H1 (cell line): ENCODE results near the gene HRH1. TPM values are rescaled to one million over a fixed set of nuclear protein-coding genes. Genes with fewer than 3 reads are reported as not detected.

Experiments
- CTCF ChIA-PET: fragments of 300-600 bp; sonication (Branson Sonifier 250); formaldehyde crosslinking; loops from one replicate; lab custom pipeline; 2021; ENCODE audit not compliant: partially characterized antibody; lab: Charles Lee
- POLR2A ChIA-PET: fragments of 300-600 bp; sonication (Branson Sonifier 250); formaldehyde crosslinking; loops from one replicate; lab custom pipeline; 2021; ENCODE audit warnings: inconsistent platforms; ENCODE audit not compliant: partially characterized antibody; lab: Charles Lee
- DNase-seq, 2 experiments: peaks; one replicate each; pipeline versions ENCODE4 v3.0.0 to v3.0.0-alpha.2; 2010 to 2022; ENCODE audit warnings: low spot score in 2 of 2, low read depth in 1 of 2, mixed read lengths in 1 of 2
- FAIRE-seq: peaks from 2 replicates; lab custom pipeline; 2011; peaks lifted over from hg19 to GRCh38; lab: Jason Lieb, UNC
- H2AFZ ChIP-seq: 2 replicates; pipeline ENCODE4 v1.8.1; 2012; ENCODE audit warnings: low read length, inconsistent platforms
- H2AK5ac ChIP-seq: 2 replicates; pipeline ENCODE4 v1.6.1; 2013; ENCODE audit warnings: low read depth, low read length
- H2BK120ac ChIP-seq: replicated peaks from 2 replicates; pipeline ENCODE3; 2013; ENCODE audit warnings: low read depth, low read length, inconsistent platforms
- H2BK12ac ChIP-seq: 2 replicates; pipeline ENCODE4 v1.6.1; 2013; ENCODE audit warnings: low read depth, low read length
- H2BK15ac ChIP-seq: 2 replicates; pipeline ENCODE4 v1.6.1; 2013; ENCODE audit warnings: low read length
- H2BK20ac ChIP-seq: 2 replicates; pipeline ENCODE4 v1.6.1; 2013; ENCODE audit warnings: low read length
- H2BK5ac ChIP-seq: 2 replicates; pipeline ENCODE4 v1.6.1; 2013; ENCODE audit warnings: low read depth, low read length
- H3K14ac ChIP-seq: 2 replicates; pipeline ENCODE4 v1.6.1; 2013; ENCODE audit warnings: inconsistent platforms; ENCODE audit not compliant: insufficient read length
- H3K18ac ChIP-seq: 2 replicates; pipeline ENCODE4 v1.6.1; 2013; ENCODE audit warnings: low read length; ENCODE audit errors: extremely low read depth
- H3K23ac ChIP-seq: 2 replicates; pipeline ENCODE4 v1.6.1; 2013; ENCODE audit warnings: inconsistent platforms; ENCODE audit not compliant: insufficient read length
- H3K23me2 ChIP-seq: 2 replicates; pipeline ENCODE4 v1.6.1; 2013; ENCODE audit warnings: low read depth, low read length
- H3K27ac ChIP-seq: 2 replicates; pipeline ENCODE4 v1.6.1; 2011; ENCODE audit warnings: low read depth, low read length, inconsistent platforms
- H3K27me3 ChIP-seq, 4 experiments: replicated peaks in 1 of 4; 1 replicate in 1 of 4; 2 replicates in 3 of 4; pipeline versions ENCODE4 v1.6.1 to v1.8.1; 2011 to 2013; ENCODE audit warnings: low read length in 3 of 4, mild to moderate bottlenecking in 3 of 4, inconsistent platforms in 2 of 4, mixed read lengths in 2 of 4, moderate library complexity in 1 of 4; ENCODE audit not compliant: control insufficient read depth in 3 of 4, insufficient read depth in 3 of 4; ENCODE audit errors: extremely low read depth in 1 of 4
- H3K36me3 ChIP-seq, 4 experiments: 2 replicates each; pipeline versions ENCODE4 v1.6.1 to v1.8.1; 2011 to 2013; ENCODE audit warnings: mild to moderate bottlenecking in 4 of 4, low read length in 3 of 4, moderate library complexity in 2 of 4, control low read depth in 1 of 4, inconsistent platforms in 1 of 4; ENCODE audit not compliant: insufficient read depth in 4 of 4, control insufficient read depth in 2 of 4
- H3K4ac ChIP-seq: replicated peaks from 2 replicates; pipeline ENCODE3; 2013; ENCODE audit warnings: low read length, low read depth, mixed read lengths, inconsistent platforms; ENCODE audit not compliant: insufficient read length
- H3K4me1 ChIP-seq, 4 experiments: replicated peaks in 1 of 4; 1 replicate in 1 of 4; 2 replicates in 3 of 4; pipeline versions ENCODE4 v1.6.1 to v1.8.1; 2011 to 2013; ENCODE audit warnings: low read length in 3 of 4, inconsistent platforms in 2 of 4, mixed read lengths in 1 of 4; ENCODE audit not compliant: insufficient read depth in 4 of 4, control insufficient read depth in 3 of 4
- H3K4me2 ChIP-seq, 2 experiments: 2 replicates each; pipeline versions ENCODE4 v1.6.1 to v1.8.1; 2011 to 2013; ENCODE audit warnings: low read depth in 2 of 2, low read length in 2 of 2, control low read depth in 1 of 2, inconsistent platforms in 1 of 2, mild to moderate bottlenecking in 1 of 2; ENCODE audit not compliant: insufficient read depth in 1 of 2
- H3K4me3 ChIP-seq, 4 experiments: fragments of 200-600, 300-600 bp in 1 of 4; sonication (generic), shearing (Covaris generic), sonication (Bioruptor Twin) in 1 of 4; 2 replicates each; pipeline versions ENCODE4 v1.5.1 to v1.8.1; 2011 to 2016; ENCODE audit warnings: low read length in 4 of 4, low read depth in 3 of 4, control low read depth in 2 of 4, inconsistent platforms in 2 of 4, mild to moderate bottlenecking in 2 of 4, mixed read lengths in 1 of 4, moderate library complexity in 1 of 4; ENCODE audit not compliant: insufficient read depth in 2 of 4; ENCODE audit errors: extremely low read depth in 1 of 4
- H3K56ac ChIP-seq: replicated peaks from 2 replicates; pipeline ENCODE3; 2013; ENCODE audit warnings: low read depth, mild to moderate bottlenecking, mixed read lengths, low read length, inconsistent platforms; ENCODE audit not compliant: insufficient read length
- H3K79me1 ChIP-seq: 2 replicates; pipeline ENCODE4 v1.6.1; 2013; ENCODE audit warnings: low read depth, low read length, control low read depth
- H3K79me2 ChIP-seq, 2 experiments: 2 replicates each; pipeline versions ENCODE4 v1.6.1 to v1.8.1; 2012 to 2013; ENCODE audit warnings: low read length in 2 of 2, mild to moderate bottlenecking in 2 of 2, inconsistent platforms in 1 of 2; ENCODE audit not compliant: insufficient read depth in 2 of 2, control insufficient read depth in 1 of 2
- H3K9ac ChIP-seq, 4 experiments: replicated peaks in 1 of 4; 1 replicate in 1 of 4; 2 replicates in 3 of 4; pipeline versions ENCODE4 v1.6.1 to v1.8.1; 2011 to 2013; ENCODE audit warnings: low read depth in 3 of 4, low read length in 3 of 4, control low read depth in 2 of 4, mild to moderate bottlenecking in 2 of 4, moderate library complexity in 2 of 4, inconsistent platforms in 1 of 4; ENCODE audit errors: extremely low read depth in 1 of 4
- H3K9me3 ChIP-seq, 2 experiments: 2 replicates each; pipeline versions ENCODE4 v1.6.1 to v1.8.1; 2012 to 2013; ENCODE audit warnings: mild to moderate bottlenecking in 2 of 2, moderate library complexity in 2 of 2, control low read depth in 1 of 2, inconsistent platforms in 1 of 2, low read depth in 1 of 2, low read length in 1 of 2, mixed read lengths in 1 of 2; ENCODE audit not compliant: insufficient read depth in 2 of 2
- H4K20me1 ChIP-seq, 2 experiments: replicated peaks in 1 of 2; 2 replicates each; pipeline versions ENCODE3 to v1.8.1; 2011 to 2013; ENCODE audit warnings: inconsistent platforms in 2 of 2, low read length in 2 of 2, mild to moderate bottlenecking in 1 of 2; ENCODE audit not compliant: insufficient read depth in 2 of 2, control insufficient read depth in 1 of 2
- H4K5ac ChIP-seq: 2 replicates; pipeline ENCODE4 v1.6.1; 2013; ENCODE audit warnings: low read length, low read depth, mixed read lengths, inconsistent platforms; ENCODE audit not compliant: insufficient read length
- H4K8ac ChIP-seq: 2 replicates; pipeline ENCODE4 v1.8.0; 2013; ENCODE audit warnings: mild to moderate bottlenecking, moderate library complexity, low read length, inconsistent platforms; ENCODE audit not compliant: insufficient read depth; ENCODE audit errors: extremely low read depth
- H4K91ac ChIP-seq: replicated peaks from 2 replicates; pipeline ENCODE3; 2013; ENCODE audit warnings: low read length, mixed read lengths, inconsistent platforms; ENCODE audit not compliant: insufficient read length
- BACH1 ChIP-seq: IDR thresholded peaks from 2 replicates; pipeline ENCODE4 v1.6.1; 2012; ENCODE audit warnings: low read length, improper control_type of control experiment
- CBX5 ChIP-seq: fragments of 300-800, 300-1000 bp; sonication (generic); IDR thresholded peaks from 2 replicates; pipeline ENCODE4 v1.7.1; 2016; ENCODE audit warnings: antibody characterized with exemption, low read length, low read depth
- CEBPB ChIP-seq: IDR thresholded peaks from 2 replicates; pipeline ENCODE4 v1.6.1; 2012; ENCODE audit warnings: low read depth, low read length
- CREB1 ChIP-seq: IDR thresholded peaks from 2 replicates; pipeline ENCODE4 v1.6.1; 2012; ENCODE audit warnings: inconsistent platforms
- KDM5A ChIP-seq: fragments of 200-600 bp; IDR thresholded peaks from 2 replicates; pipeline ENCODE4 v1.7.1; 2012; ENCODE audit warnings: mild to moderate bottlenecking, low read length, inconsistent platforms, mixed read lengths
- POU5F1 ChIP-seq: IDR thresholded peaks from 2 replicates; pipeline ENCODE4 v1.6.1; 2011; ENCODE audit warnings: low read depth, mild to moderate bottlenecking, low read length, moderate library complexity
- TEAD4 ChIP-seq: IDR thresholded peaks from 2 replicates; pipeline ENCODE4 v1.6.1; 2012; ENCODE audit warnings: low read depth, low read length, inconsistent platforms, mixed read lengths
- WGBS, 2 experiments: shearing (Covaris generic) in 1 of 2; methylation state at CpG; one replicate each; pipeline versions ENCODE4 v1.1.6 to v1.1.7; 2013 to 2015; ENCODE audit warnings: low lambda C conversion rate in 2 of 2, mixed read lengths in 2 of 2, inconsistent platforms in 1 of 2, low coverage in 1 of 2, missing lambda C conversion rate in 1 of 2; ENCODE audit not compliant: insufficient replicate concordance in 2 of 2, insufficient coverage in 1 of 2, insufficient read length in 1 of 2; ENCODE audit errors: extremely low coverage in 1 of 2, missing lambda C conversion rate in 1 of 2; 5-methylcytosine and 5-hydroxymethylcytosine counted together
- polyA plus RNA-seq, 7 experiments: library from polyadenylated mRNA; depleted of rRNA in 3 of 7; stranded (reverse) in 5 of 7; unstranded in 2 of 7; fragments of >200 nt in 5 of 7; fragments of 200-250 nt in 2 of 7; gene quantifications; 1 replicate in 5 of 7; 2 replicates in 1 of 7; 4 replicates in 1 of 7; pipeline versions ENCODE4 v1.2.1 to v1.2.3, GENCODE V29; 2011 to 2013; ENCODE audit warnings: missing spikeins in 2 of 7, mixed read lengths in 2 of 7
- total RNA-seq: library from RNA; stranded (reverse); fragmentation: NEBNext Ultra II Directional; extraction: Animal tissue kit (Norgen Biotek cat#: 25700); gene quantifications from 2 replicates; pipeline ENCODE4 v1.2.1, GENCODE V29; 2021

HRH1 gene
- total and polyA plus RNA-seq, 2 of the 8 experiments (the other 6 are each of a cell fraction or from before 2014, with no cell fraction given), result 0.11 TPM; not detected in 1

DNA sequence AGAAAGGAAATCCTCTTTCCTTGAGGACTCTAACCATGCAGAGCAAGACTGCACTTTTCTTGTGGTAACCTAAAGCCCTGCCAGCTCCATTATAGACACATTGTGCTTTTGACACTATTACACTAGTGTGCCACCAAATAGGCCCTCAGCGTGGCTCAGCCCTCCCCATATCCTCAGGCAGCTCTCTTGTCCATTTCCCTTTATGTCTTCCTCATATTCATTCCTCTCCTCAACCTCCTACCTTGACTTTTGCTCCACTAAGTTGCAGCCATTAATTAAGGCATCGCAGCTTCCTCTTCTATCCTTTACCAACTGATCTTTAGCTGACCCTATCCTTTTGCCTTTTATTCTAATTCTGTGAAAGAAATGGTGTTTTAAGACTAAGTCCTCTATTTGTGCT, 121.6 kb downstream of the HRH1 start:
- CTCF ChIA-PET, result interaction anchor here (0.8 kb wide), 1 partner anchor 11 kb away, joined by 3 read pairs; no protein-coding TSS in a partner anchor
- H3K79me1 ChIP-seq, result peaks cover 9% of the 10 kb centered on the region
- H3K4me2 ChIP-seq, result no peak overlapping the region
- H3K27me3 ChIP-seq, result no peaks in the 10 kb centered on the region
- no peak overlapping the region for H2BK15ac ChIP-seq
- no peak overlapping the region for H4K91ac ChIP-seq
- H2BK20ac ChIP-seq, result no peak overlapping the region
- DNase-seq, result no peak
- TF ChIP-seq BACH1 (no peak), CREB1 (no peak), POU5F1 (no peak), CBX5 (no peak), CEBPB (no peak), TEAD4 (no peak), KDM5A (no peak)
- H4K20me1 ChIP-seq, result no peaks in the 10 kb centered on the region
- H2BK12ac ChIP-seq, result no peak overlapping the region
- H4K8ac ChIP-seq, result no peak overlapping the region
- H3K23me2 ChIP-seq, result peaks cover 3% of the 10 kb centered on the region; the same call in 1 of the 2 replicates
- no peaks in the 10 kb centered on the region; a peak in 2 of 8 replicates for H3K36me3 ChIP-seq
- no peak overlapping the region for H2AFZ ChIP-seq
- H2BK5ac ChIP-seq, result no peak overlapping the region
- no peak overlapping the region for H3K4me3 ChIP-seq
- POLR2A ChIA-PET, result interaction anchor here (1.0 to 1.5 kb wide), 3 partner anchors 14 to 39 kb away, joined by 3 to 4 read pairs (median 3); no protein-coding TSS in a partner anchor
- no peak overlapping the region for H2AK5ac ChIP-seq
- no peak overlapping the region for H3K56ac ChIP-seq
- no peak overlapping the region for H3K23ac ChIP-seq
- no peak overlapping the region for H3K4ac ChIP-seq
- no peak overlapping the region; a peak in 1 of 7 replicates for H3K9ac ChIP-seq
- H3K4me1 ChIP-seq, result peaks cover 0 to 9% (median 5%) of the 10 kb centered on the region in 4 experiments; a peak in 4 of 7 replicates
- no peak overlapping the region for H2BK120ac ChIP-seq
- H3K27ac ChIP-seq, result no peak overlapping the region
- FAIRE-seq, result no peak
- H3K9me3 ChIP-seq, result no peaks in the 10 kb centered on the region
- H3K18ac ChIP-seq, result no peak overlapping the region
- peaks cover 3 to 17% of the 10 kb centered on the region in 2 experiments for H3K79me2 ChIP-seq
- no peak overlapping the region for H4K5ac ChIP-seq
- WGBS, 2 experiments, result 43% methylated on average over 2 of the region's 2 CpGs; no CpG with 5 or more reads in 1 of the 2 experiments
- no peak overlapping the region for H3K14ac ChIP-seq
